Raji (cell line): ENCODE measurements around the gene KIF6.

ENCODE experiments used
- POLR2A ChIP-seq: IDR thresholded peaks from 2 replicates; pipeline ENCODE4 v1.6.1; 2011; ENCODE audit warnings: low read depth, low read length, control low read depth; ENCODE audit not compliant: insufficient read depth

Gene KIF6

DNA sequence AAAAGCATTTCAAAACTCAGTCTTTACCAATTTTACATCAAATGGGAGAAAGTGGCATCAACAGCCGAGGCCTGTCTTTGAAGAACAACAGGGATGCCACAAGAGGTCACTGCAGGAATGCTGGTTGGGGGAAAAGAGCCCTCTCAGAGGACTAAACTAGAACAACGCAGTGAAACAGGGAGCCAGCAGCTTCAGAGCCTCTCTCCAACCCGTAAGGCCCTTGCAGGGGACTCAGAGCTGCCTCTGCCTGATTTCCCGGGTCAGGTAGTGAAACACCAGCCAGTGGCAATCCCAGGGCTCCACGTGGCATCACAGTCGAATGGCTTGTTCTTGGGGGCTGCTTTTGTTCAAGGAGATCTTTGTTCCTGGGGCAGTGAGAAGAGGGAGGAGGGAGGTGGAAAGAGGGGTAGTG is 347.7 kb downstream of the KIF6 start:
- no peak for TF ChIP-seq POLR2A

DNA sequence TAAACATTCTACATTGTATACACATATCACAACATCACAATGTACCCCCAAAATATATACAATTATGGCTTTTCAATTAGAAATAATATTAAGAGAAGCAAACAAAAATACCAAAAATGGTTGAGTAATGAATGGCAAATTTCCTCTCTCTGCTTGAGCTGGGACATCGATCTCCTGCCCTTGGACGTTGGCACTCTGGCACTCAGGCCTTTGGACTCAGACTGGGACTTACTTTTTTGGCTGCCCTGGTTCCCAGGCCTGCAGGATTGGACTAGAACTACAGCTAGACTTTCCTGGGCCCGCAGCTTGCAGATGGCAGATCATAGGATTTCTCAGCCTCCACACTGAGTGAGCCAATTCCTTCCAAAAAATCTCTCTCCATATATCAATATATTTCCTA is 349.8 kb downstream of the KIF6 start:
- TF ChIP-seq POLR2A = no peak

DNA sequence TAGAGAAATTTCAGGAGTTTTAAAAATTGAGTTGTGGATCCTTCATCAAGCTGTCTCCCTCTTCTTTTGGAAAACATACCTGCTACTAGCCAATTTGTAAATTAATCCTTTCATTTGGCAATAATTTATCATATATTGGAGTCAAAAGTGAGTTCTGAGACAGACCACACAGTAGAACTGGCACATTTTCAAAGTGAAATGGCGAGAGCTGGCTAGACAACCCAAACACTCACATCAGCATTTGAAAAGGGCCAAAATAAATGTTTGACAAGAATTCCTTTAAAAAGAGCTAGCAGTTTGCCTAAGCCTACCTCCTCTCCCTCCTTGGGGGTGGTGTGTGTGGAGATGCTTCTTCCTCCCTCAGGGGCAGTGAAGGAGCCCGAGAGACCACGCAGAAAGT is 354.8 kb downstream of the KIF6 start:
- no peak for TF ChIP-seq POLR2A

DNA sequence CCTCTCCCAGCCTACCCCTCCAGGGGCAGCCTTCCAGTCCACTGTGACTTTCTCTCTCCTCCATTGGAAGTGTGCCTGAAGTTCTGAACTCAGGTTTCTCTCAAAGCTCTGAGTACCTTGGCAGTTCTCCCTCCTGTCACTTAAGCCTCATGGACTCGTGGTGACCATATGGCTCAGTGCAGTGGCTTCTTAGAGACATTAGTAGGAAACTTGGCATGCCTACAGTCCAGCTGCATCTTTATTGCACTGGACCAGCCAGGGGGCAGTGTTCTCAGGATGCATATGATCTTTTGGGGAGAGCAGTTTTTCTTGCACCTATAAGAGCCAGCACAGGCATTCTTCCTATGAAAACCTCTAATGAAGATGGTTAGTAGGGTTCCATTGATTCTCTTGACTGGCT is 355.2 kb downstream of the KIF6 start:
- no peak for TF ChIP-seq POLR2A

DNA sequence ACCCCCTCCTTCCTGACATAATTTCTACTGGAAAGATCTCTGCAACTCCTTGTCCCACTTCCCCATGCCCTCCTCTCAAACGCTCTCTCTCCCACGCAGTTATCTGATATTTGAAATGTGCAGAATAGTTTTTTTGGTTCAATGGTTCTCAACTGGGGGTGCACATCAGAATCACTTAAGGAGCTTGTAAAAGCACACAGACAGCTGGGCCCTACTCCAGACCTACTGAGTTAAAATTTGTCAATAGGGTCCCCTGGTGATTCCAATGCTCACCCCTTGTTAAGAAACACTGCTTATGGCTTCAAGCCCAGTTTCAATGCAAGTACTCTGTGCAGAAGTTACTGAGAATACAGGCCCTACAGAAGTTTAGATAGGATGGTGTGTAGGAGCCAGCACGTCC is 357.5 kb downstream of the KIF6 start:
- no peak for TF ChIP-seq POLR2A

DNA sequence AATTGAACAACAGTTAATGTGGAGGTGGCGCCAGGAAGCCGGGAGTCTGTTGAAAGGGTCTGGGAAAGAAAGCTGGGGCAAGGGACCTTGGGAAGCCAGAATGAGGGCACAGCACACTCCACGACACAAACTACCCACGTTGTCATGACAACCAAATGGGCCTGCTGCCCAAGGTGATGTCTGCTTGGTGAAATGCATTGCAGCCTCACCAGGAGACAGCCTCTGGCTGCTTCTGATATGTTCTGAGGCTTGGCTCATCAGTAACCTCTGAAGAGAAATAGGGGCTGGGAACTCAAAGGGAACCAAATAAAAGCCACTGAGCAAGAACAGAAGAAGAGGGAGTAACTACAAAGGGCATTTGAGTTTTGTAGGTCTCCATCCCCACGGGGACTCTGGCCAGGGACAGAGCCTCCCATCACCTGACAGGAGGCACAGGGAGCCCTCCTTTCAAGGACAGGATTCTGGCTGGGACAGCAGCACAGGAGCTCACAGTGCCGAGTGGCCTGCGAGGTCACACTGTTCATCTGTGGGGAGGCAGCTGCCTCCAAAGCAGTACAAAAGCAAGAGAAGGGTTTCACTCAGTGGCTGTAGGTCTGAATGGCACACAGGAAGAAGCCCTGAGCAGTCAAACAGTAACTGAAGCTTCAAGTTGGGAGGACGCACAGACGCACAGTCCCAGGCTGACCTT is 358.1 kb downstream of the KIF6 start:
- TF ChIP-seq POLR2A = no peak

DNA sequence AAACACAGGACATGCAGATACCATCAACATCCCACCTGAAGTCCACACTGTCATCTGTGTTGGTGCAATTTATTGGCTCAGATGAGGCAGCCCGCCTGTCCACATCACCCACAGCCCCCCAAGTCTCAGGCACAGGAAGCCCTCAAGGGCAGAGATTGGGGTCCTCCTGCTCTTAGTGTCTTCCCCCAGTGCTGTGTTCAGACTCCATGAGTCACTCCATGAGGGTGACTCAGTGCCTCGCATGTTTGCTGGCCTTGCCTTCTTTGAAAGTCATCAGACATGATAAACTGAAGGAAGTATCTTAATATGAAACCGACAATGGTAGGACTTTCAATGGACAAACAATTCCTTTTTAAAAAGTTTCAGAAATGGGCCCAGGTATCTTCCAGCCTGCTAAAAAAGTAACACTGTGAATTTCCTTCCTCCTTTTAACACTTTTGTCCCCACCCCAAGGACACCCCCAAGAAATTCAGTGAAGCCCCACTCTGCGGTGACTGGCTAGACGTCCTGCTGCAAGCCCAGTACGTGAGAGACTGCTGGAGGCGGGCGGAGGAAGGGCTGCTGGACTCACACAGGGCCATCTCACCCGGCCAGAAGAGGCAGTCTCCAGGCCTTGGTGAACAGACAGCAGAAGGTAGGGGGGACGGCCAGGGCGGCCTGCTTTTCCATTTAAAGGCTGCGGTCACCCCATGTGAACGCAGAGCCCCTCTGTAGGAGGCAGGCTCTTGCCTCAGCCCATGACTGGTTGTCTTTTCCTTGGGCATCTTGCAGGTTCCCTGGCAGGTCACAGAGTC is 359.7 kb downstream of the KIF6 start:
- TF ChIP-seq POLR2A = no peak

DNA sequence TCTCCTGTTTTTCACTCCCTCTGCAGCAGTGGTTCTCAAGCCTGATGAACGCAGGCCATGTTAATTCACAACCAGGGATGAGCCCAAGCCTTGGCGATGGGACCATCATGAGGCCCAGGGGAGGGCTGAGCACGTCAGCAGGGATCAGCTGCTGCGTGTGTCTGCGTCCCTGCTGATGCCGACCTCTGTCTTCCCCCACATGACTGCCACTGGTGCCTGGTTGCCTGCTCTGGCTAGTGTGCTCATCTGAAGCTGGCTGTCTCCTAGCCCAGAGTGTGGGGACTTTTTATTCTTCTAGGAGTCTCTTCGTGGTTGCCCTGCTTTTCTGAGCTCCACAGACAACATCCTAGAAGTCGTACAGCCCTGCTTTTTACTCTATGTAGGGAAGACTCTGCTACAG is 361.9 kb downstream of the KIF6 start:
- TF ChIP-seq POLR2A = no peak

DNA sequence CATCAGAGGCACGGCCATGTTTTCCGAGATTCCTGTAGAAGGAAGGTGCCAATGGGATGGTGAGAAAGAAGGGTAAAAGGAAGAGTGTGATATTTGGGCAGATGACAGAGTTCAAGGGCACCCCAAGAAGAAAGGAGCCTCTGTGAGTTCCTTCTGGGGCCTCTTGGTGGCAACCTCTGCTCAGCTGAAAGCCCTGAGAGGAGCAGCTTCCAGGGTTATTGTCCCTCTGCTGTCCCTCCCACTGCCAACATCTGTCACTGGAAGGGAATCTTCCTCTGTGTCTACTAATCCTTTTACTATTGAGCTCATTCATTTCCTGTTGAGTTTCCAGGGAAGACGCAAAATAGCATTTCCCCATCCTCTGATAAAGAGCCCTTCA is 362.7 kb downstream of the KIF6 start:
- no peak for TF ChIP-seq POLR2A

DNA sequence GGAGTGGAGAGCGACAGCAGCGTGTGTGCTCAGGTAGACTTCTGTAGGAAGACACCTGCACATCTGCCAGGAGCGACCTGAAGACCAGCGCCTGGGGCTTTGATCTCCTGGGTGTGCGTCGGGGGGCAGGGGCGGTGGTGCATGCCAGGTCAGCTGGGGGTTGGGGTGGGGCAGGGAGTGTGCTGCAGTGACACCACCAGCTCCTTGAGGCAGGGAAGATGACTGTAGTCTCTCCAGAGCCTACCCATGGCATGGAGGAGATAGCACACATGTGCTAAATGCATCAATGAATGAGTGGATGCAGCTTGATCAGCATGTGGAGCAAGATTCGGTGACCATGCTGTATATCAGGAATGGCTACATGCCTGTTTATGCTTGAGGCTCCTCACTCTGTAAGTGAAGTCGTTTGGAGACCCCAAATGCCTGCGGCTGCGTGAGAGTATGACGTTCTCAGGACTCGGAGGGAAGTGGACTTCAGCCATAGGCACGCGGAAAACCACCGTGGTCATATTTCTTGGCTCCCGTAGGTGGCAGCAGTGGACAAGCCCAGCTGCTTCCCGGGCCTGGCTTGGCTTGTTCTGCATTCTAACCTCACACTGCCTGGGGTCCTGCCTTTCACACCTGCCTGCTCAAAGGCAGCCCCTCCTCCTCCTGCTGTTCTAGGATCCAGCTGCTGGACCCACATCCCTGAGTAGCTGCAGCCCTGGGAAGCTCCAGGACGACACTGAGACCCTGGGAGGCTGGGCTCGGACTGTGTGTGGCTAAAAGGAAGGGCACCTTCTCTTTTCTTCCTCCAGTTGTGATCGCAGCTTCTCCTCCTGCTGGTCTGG is 363.3 kb downstream of the KIF6 start:
- TF ChIP-seq POLR2A = no peak

DNA sequence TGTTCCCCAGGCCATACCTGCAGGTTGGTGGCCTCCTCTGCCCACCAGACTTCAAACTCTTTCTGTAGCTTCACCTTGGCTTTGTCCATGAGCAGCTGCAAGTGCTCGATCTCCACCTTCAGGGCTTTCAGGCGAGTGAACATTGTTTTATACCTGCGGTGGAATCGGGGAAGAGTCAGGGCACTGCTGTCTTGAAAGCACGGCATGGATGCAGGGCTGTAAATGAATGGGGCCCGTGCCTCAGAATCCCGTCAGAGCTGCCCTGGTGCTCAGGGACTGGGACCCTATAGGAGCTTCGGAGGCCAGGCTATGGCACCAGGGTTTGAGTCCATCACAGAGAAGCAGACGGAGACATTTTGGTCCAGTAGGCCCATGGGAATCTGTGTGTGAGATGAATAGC is 364.8 kb downstream of the KIF6 start:
- no peak for TF ChIP-seq POLR2A

DNA sequence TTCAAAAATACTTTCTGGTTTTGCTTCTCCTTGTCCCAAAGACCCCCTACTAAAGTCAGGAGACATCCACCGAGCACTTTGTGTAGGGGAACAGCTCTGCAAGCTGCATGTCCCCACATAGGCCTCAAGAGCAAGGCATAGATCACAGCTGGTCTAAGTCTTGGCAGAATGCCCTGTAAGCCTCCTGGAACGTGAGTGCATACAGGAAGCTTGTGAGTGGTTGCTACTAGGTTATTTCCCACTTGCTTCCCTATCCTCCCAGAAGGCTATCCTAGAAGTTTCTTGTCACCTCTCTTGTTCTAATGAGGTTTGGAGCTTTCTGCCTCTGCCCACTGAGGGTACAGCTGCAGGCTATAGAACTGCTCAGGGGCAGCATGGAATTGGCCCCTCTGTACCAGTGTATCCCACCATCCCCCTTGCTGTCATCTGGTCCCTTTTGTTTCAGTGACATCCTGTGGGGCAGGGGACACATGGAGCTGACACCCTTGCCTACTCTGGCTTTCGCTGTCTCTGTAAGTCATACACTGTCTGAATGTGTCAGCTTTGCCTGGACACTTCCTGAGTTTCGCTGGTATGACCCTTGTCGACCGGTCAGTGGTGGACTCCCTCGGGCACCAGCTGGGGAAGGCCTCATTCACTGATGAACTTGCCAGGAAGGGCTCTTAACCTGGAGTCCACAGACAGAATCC is 367.1 kb downstream of the KIF6 start:
- no peak for TF ChIP-seq POLR2A

DNA sequence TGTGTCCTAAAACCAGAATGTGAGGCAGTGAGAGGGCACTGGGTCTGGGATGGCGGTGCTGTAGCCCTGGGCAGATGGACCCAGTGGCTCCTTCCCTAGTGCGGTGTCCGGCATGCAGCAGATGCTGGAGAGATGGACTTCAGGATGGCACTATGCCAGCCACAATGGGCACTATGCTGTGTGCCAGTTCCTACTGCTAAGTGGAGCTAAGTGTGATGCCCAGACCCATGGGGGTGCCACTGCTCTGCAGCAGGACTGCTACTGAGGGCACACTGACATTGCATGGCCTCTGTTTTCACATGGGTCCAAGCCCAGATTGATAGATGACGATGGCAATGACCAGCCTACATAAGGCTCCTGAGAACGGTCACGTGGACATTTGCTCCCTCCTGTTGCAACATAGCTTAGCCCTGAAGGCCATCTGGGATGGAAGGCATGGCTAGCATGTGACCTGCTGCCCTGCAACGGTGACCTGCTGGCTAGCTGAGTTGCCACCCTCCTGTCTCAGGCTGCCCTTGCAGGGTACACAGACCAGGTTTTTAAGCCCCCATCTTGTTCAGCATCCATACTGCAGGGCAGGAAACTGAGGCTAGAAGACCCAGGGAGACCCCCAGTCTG is 371.4 kb downstream of the KIF6 start:
- TF ChIP-seq POLR2A = no peak

DNA sequence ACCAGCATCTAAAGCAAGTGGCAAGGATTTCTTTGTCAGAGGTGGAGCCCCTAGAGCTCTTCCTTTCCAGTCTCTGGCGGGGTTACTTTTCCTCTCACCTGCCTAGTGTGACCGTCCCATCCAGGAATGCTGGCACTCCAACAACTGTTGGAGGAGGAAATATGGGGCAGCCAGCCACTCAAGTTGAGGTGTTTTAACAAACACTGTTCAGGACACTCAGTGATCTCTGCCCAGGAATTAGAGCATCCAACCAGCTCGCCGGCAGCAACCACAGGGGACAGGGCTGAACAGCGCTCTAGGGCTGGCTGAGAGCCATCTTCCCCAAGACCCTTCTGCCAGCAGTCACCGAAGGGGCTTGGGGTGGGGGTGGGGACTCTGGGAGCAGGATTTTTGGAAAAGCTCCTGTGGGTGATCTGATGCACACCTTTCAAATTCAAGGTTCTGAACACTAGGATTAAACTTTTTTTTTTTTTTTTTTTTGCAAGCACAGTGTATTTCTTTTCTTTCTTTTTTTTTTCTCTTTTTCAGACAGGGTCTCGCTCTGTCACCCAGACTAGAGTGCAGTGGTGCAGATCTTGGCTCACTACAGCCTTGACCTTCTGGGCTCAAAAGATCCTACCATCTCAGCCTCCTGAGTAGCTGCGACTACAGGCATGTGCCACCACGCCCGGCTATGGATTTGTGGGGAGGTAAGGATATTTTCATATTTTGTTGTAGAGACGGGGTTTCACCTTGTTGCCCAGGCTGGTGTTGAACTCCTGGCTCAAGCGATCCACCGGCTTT is 374.3 kb downstream of the KIF6 start:
- TF ChIP-seq POLR2A = no peak
